NT2/D1 (cell line): ENCODE results near the gene ANKRD33.

Experiments
- YY1 ChIP-seq: IDR thresholded peaks from 2 replicates; pipeline ENCODE4 v1.6.1; 2011; ENCODE audit not compliant: insufficient read length, insufficient read depth
- ZNF274 ChIP-seq: IDR thresholded peaks from 2 replicates; pipeline ENCODE4 v1.6.1; 2011; ENCODE audit warnings: mild to moderate bottlenecking, low read depth, low read length

DNA sequence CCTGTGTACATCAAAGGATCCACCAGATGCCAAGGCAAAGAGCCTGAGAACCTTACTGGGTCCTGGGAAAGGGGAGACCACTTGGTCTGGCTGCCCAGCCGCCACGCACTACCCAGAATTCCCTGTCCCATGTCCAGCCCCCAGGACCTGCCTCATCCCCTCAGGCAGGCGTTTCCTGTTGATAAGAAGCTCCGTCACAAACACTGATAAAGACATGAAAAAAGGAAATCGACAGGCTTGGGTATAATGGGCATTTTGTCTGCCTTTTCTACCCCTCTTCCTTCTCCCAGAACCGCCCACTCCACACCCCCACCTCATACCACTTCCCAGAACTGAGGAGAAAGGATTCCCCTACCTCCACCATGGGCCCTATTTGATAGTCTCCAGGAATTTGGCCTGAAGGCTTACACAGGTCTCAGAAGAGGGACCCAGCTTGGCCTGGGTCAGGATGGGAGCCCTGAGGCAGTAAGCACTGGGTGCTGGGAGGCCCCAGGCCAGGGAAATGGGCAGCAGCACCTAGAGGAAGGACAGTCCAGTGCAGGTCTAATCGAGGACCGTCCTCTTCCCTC lies 38.2 kb downstream of the ANKRD33 start:
- no peak for TF ChIP-seq ZNF274
- TF ChIP-seq YY1 = no peak
